NCI-H82 treated with DMSO at 0.1 percent for 48 hours (cell line): ENCODE data around the gene CYSTM1.

Source experiments
- DNase-seq: peaks from one replicate; lab custom pipeline; 2025; ENCODE audit not compliant: unreplicated experiment; lab: John Stamatoyannopoulos, UW

The CYSTM1 gene

GRCh38 chr5:140252470-140253126, 77.6 kb downstream of the CYSTM1 start:
- no peak for DNase-seq

- DNase-seq: no peak
Observed at GRCh38 chr5:140253985-140254384, 79.0 kb downstream of the CYSTM1 start.

DNA sequence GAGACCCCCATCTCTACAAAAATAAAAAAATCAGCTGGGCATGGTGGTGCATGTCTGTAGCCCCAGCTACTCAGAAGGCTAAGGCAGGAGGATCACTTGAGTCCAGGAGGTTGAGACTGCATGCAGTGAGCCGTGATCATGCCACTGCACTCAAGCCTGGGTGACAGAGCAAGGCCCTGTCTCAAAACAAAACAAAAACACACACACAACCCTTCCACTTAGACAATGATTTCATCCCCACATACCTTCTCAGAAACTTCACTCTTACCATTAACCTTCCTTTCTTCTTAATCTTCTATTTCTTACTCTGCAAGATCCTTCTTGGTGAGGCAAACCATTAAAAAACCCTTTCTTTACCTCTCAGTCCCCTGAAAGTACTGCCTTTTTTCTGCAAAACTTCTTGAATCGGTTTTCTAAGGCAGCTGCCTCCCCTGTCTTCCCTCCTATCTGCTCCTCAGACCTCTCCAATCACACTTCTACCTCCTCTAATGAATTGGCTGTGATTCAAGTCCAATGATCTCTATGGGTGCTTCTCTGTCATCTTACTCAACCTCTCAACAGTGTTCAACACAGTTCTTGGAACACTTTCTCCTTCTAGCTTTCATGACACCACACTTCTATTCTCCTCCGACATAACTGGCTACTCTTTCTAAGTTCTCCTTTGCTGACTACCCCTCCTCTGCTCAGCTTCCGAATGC, 80.6 kb downstream of the CYSTM1 start:
- no peak for DNase-seq

- DNase-seq: no peak
Observed at GRCh38 chr5:140256726-140257125, 81.7 kb downstream of the CYSTM1 start.

- no peak for DNase-seq
Observed at GRCh38 chr5:140258016-140258415, 83.0 kb downstream of the CYSTM1 start.

- DNase-seq: no peak
Observed at GRCh38 chr5:140258873-140259272, 83.9 kb downstream of the CYSTM1 start.

GRCh38 chr5:140259500-140259899, 84.5 kb downstream of the CYSTM1 start:
- DNase-seq: no peak

- no peak for DNase-seq
Observed at GRCh38 chr5:140260089-140260656, 85.2 kb downstream of the CYSTM1 start.

GRCh38 chr5:140261403-140262171, 86.6 kb downstream of the CYSTM1 start:
- no peak for DNase-seq

GRCh38 chr5:140262221-140262620, 87.2 kb downstream of the CYSTM1 start:
- no peak for DNase-seq

DNA sequence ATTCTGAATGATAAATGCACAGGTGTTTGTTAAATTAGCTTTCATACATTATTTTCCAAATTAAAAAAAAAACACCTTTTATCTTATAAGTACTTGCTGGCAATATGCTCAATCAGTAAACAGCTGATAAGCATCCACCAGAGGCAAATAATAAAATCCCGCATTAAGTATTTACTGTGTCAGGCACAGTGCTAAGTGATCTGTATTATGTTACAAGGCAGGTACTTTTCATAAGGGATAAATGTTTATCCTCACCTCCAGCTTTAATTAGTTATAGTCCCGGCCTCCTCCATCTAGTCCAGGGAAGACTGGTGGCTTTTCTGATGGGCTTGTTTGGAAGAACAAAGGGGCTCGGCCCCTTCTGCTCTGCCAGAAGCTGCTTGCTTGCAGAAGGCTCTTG, 87.9 kb downstream of the CYSTM1 start:
- no peak for DNase-seq

GRCh38 chr5:140265845-140266244, 90.9 kb downstream of the CYSTM1 start:
- no peak for DNase-seq

- no peak for DNase-seq
Observed at GRCh38 chr5:140266471-140267200, 91.6 kb downstream of the CYSTM1 start.

DNA sequence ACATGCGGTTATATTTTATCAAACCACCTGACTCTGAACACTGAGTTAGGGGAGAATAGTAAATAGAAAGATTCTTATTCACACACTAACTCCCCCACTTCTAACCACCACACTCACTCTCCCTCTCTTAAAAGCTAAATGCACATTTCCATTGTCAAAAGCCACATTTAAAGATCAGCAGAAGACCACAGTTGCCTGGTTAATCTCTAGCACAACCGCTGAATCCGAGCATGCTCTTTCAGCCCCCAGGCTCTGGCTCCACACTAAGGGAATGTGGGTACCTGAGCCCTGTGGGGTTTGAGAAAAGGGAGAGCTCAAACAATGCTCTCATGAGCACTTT, 92.2 kb downstream of the CYSTM1 start:
- DNase-seq: no peak

GRCh38 chr5:140267559-140268018, 92.6 kb downstream of the CYSTM1 start:
- DNase-seq: no peak

DNA sequence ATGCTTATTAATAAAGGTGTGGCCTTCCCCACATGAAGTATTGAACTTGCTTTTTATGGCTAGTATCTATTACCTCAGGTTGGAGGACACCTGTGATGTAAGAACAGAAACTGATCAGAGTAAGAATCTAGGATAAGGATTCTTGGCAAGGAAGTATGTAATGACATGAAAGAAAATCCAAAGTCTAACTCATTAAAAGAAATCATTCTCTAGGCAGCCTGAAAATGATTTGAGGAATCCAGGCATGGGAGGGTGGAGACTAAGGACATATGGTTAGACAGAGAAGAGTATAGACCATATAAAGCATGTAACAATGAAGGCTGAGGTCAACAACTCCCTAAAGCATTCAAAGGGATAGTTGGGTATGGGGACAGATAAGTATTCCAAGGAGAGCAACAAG, 95.0 kb downstream of the CYSTM1 start:
- DNase-seq: no peak

- no peak for DNase-seq
Observed at GRCh38 chr5:140273401-140273877, 98.5 kb downstream of the CYSTM1 start.

- DNase-seq: no peak
Observed at GRCh38 chr5:140275837-140276236, 100.8 kb downstream of the CYSTM1 start.

- DNase-seq: no peak
Observed at GRCh38 chr5:140282266-140282665, 107.3 kb downstream of the CYSTM1 start.

DNA sequence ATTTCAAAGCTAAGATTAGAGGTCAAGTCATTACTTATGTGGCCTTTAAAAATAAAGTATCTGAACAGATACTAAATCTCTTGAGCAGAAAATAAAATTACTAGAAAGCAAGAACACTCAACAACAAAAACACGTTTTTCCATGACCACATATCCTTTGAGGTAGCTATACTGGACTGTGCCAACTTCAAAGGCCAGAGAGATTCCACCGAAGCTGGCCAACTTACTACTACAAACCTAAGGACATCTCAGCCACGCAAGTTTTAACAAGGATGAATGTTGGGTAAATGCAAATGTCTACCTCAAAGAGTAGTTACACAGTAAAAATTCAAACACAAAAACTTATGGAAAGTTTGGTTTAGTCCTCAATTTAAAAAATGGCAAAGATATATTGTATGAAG, 109.0 kb downstream of the CYSTM1 start:
- no peak for DNase-seq

- no peak for DNase-seq
Observed at GRCh38 chr5:140286424-140286823, 111.4 kb downstream of the CYSTM1 start.
